Measurements from ENCODE around the gene LYPD6. TPM values are rescaled to one million over a fixed set of nuclear protein-coding genes. Genes with fewer than 3 reads are reported as not detected.
"Not testable (repeated sequence)": the region's sequence is repeated elsewhere in the genome, so short reads cannot be mapped to it uniquely, and the experiment has no call there.

Gene LYPD6
- total and polyA plus RNA-seq, 2 donors: 2.4 to 16.9 TPM

DNA sequence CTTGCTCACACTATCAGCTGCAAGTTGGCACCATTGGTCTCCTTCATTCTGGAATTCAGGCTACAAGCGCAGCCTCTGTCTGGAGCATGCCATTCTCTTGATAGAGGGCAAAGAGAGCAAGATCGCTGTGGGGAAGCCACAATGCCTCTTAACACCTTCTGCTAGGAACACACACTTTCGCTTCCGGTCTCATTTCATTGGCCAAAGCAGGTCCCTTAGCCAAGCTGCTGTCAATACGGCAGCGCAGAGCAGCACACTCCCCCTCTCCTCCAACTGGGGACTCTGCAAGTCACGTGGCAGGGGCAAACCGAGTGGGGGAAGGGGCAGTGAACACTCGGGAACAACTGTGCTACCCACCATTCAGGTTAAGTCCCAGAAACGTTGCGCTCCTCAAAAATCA lies 159.1 kb downstream of the LYPD6 start:
- no peaks in the 10 kb centered on the region for H3K4me1 ChIP-seq (ENCODE audit: insufficient read depth)
- no peak overlapping the region for H3K4me3 ChIP-seq (ENCODE audit: low read depth, low read length)
- no peak overlapping the region for H3K27ac ChIP-seq (ENCODE audit: low read depth)
- 71% methylated on average over 11 of the region's 11 CpGs for WGBS
- no peaks in the 10 kb centered on the region for H3K36me3 ChIP-seq (ENCODE audit: insufficient read depth)
- DNase-seq (ENCODE audit: extremely low spot score): no peak

DNA sequence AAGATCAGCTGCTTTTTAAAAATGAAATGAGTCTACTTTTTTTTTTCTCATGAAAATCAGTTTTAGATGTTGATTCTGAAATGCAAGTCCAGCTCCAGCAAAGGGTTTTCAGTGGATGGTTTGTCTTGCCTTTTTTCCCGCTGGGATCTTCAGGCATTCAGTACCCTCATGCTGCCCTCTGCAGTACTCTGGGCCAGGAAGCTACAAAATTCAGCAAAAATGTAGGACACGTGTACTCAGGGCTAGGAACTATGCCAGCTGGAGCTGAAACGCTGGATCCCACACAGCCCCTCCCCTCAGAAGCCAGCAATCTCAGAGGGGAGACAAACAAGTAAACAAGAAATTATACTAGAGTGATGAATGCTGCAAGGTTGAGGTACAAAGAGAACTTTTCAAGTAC lies 159.9 kb downstream of the LYPD6 start:
- WGBS: 13% methylated on average over 3 of the region's 3 CpGs
- no peaks in the 10 kb centered on the region for H3K4me1 ChIP-seq (ENCODE audit: insufficient read depth)

GRCh38 chr2:149492923-149493322 lies 162.5 kb downstream of the LYPD6 start:
- H3K4me3 ChIP-seq (ENCODE audit: low read depth, low read length): no peak overlapping the region
- H3K36me3 ChIP-seq (ENCODE audit: insufficient read depth): no peaks in the 10 kb centered on the region
- WGBS: 91% methylated on average over 5 of the region's 5 CpGs
- H3K27ac ChIP-seq (ENCODE audit: low read depth): no peak overlapping the region
- no peaks in the 10 kb centered on the region for H3K4me1 ChIP-seq (ENCODE audit: insufficient read depth)
- no peak for DNase-seq (ENCODE audit: extremely low spot score)

More for the DNA sequence above, 159.9 kb downstream of the LYPD6 start:
- Histone ChIP-seq H3K4me3 (ENCODE audit: low read depth, low read length) (no peak overlapping the region), H3K27ac (ENCODE audit: low read depth) (no peak overlapping the region), H3K36me3 (ENCODE audit: insufficient read depth) (no peaks in the 10 kb centered on the region)
- DNase-seq (ENCODE audit: extremely low spot score): no peak

DNA sequence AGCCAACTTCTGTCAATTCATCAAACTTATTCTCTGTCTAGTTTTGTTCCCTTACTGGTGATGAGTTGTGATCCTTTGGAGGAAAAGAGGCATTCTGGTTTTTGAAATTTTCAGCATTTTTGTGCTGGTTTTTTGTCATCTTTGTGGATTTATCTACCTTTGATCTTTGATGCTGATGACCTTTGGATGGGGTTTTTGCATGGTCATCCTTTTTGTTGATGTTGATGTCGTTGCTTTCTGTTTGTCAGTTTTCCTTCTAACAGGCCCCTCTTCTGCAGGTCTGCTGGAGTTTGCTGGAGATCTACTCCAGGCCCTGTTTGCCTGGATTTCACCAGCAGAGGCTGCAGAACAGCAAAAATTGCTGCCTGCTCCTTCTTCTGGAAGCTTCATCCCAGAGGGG lies 168.8 kb downstream of the LYPD6 start:
- not testable (repeated sequence) for DNase-seq (ENCODE audit: extremely low spot score); H3K4me1 ChIP-seq (ENCODE audit: insufficient read depth); H3K27ac ChIP-seq (ENCODE audit: low read depth); H3K4me3 ChIP-seq (ENCODE audit: low read depth, low read length); H3K36me3 ChIP-seq (ENCODE audit: insufficient read depth)
- 69% methylated on average over 1 of the region's 1 CpG for WGBS

DNA sequence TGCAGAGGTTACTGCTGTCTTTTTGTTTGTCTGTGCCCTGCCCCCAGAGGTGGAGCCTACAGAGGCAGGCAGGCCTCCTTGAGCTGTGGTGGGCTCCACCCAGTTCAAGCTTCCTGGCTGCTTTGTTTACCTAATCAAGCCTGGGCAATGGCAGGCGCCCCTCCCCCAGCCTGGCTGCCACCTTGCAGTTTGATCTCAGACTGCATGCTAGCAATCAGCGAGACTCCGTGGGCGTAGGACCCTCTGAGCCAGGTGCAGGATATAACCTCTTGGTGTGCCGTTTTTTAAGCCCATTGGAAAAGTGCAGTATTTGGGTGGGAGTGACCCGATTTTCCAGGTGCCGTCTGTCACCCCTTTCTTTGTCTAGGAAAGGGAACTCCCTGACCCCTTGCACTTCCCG lies 176.4 kb downstream of the LYPD6 start:
- 77% methylated on average over 8 of the region's 8 CpGs for WGBS
- not testable (repeated sequence) for H3K4me1 ChIP-seq (ENCODE audit: insufficient read depth); H3K4me3 ChIP-seq (ENCODE audit: low read depth, low read length); H3K36me3 ChIP-seq (ENCODE audit: insufficient read depth); H3K27ac ChIP-seq (ENCODE audit: low read depth); DNase-seq (ENCODE audit: extremely low spot score)

- WGBS: 74% methylated on average over 2 of the region's 2 CpGs
- DNase-seq (ENCODE audit: extremely low spot score): no peak
- Histone ChIP-seq H3K36me3 (ENCODE audit: insufficient read depth) (no peaks in the 10 kb centered on the region), H3K4me1 (ENCODE audit: insufficient read depth) (no peaks in the 10 kb centered on the region), H3K4me3 (ENCODE audit: low read depth, low read length) (no peak overlapping the region), H3K27ac (ENCODE audit: low read depth) (no peak overlapping the region)
Measured at GRCh38 chr2:149507974-149508373, 177.6 kb downstream of the LYPD6 start.

- WGBS: 17% methylated on average over 1 of the region's 1 CpG
Measured at GRCh38 chr2:149513461-149513860, 183.1 kb downstream of the LYPD6 start.

More at GRCh38 chr2:149513461-149513860, 183.1 kb downstream of the LYPD6 start:
- Histone ChIP-seq H3K36me3 (ENCODE audit: insufficient read depth) (no peaks in the 10 kb centered on the region), H3K27ac (ENCODE audit: low read depth) (no peak overlapping the region), H3K4me1 (ENCODE audit: insufficient read depth) (no peaks in the 10 kb centered on the region), H3K4me3 (ENCODE audit: low read depth, low read length) (no peak overlapping the region)
- DNase-seq (ENCODE audit: extremely low spot score): no peak
